ENCODE data around the gene PKP2.

The PKP2 gene

GRCh38 chr12:32785557-32785956 is 111.0 kb downstream of the PKP2 start:
- Mint-ChIP-seq H3K27ac (no peak overlapping the region), H3K4me1 (no peaks in the 10 kb centered on the region), H3K9me3 (no peaks in the 10 kb centered on the region), H3K4me3 (no peak overlapping the region), H3K27me3 (no peaks in the 10 kb centered on the region), H3K36me3 (no peaks in the 10 kb centered on the region)
- DNase-seq, result no peak
- CTCF ChIA-PET, result no interaction called here

GRCh38 chr12:32783029-32783428 is 113.5 kb downstream of the PKP2 start:
- H3K27ac Mint-ChIP-seq, result no peak overlapping the region
- peaks cover 6% of the 10 kb centered on the region for H3K27me3 Mint-ChIP-seq
- H3K36me3 Mint-ChIP-seq, result no peaks in the 10 kb centered on the region
- H3K4me1 Mint-ChIP-seq, result no peaks in the 10 kb centered on the region
- CTCF ChIA-PET, result no interaction called here
- H3K9me3 Mint-ChIP-seq, result no peaks in the 10 kb centered on the region
- no peak for DNase-seq
- no peak overlapping the region for H3K4me3 Mint-ChIP-seq

GRCh38 chr12:32780071-32780470 is 116.5 kb downstream of the PKP2 start:
- Mint-ChIP-seq H3K27me3 (peaks cover 6% of the 10 kb centered on the region), H3K9me3 (no peaks in the 10 kb centered on the region), H3K27ac (no peak overlapping the region), H3K4me1 (no peaks in the 10 kb centered on the region), H3K36me3 (no peaks in the 10 kb centered on the region), H3K4me3 (no peak overlapping the region)
- CTCF ChIA-PET, result interaction anchor here (0.6 kb wide), 1 partner anchor 1406 kb away, joined by 3 read pairs; no protein-coding TSS in a partner anchor
- DNase-seq, result no peak

- no peak for DNase-seq
- H3K9me3 Mint-ChIP-seq, result no peaks in the 10 kb centered on the region
- no peaks in the 10 kb centered on the region for H3K4me1 Mint-ChIP-seq
- CTCF ChIA-PET, result no interaction called here
- H3K27ac Mint-ChIP-seq, result no peak overlapping the region
- H3K4me3 Mint-ChIP-seq, result no peak overlapping the region
- H3K27me3 Mint-ChIP-seq, result peaks cover 6% of the 10 kb centered on the region
- H3K36me3 Mint-ChIP-seq, result no peaks in the 10 kb centered on the region
Measured at GRCh38 chr12:32777691-32778175, 118.8 kb downstream of the PKP2 start.

- CTCF ChIA-PET, result no interaction called here
- H3K4me1 Mint-ChIP-seq, result no peaks in the 10 kb centered on the region
- no peaks in the 10 kb centered on the region for H3K9me3 Mint-ChIP-seq
- H3K4me3 Mint-ChIP-seq, result no peak overlapping the region
- H3K36me3 Mint-ChIP-seq, result no peaks in the 10 kb centered on the region
- no peak overlapping the region for H3K27ac Mint-ChIP-seq
- H3K27me3 Mint-ChIP-seq, result peaks cover 6% of the 10 kb centered on the region
- no peak for DNase-seq
Measured at GRCh38 chr12:32777159-32777558, 119.4 kb downstream of the PKP2 start.

GRCh38 chr12:32776258-32776657 is 120.3 kb downstream of the PKP2 start:
- H3K4me1 Mint-ChIP-seq, result no peaks in the 10 kb centered on the region
- H3K36me3 Mint-ChIP-seq, result no peaks in the 10 kb centered on the region
- H3K27ac Mint-ChIP-seq, result no peak overlapping the region
- no peak for DNase-seq
- CTCF ChIA-PET, result no interaction called here
- peaks cover 10% of the 10 kb centered on the region for H3K27me3 Mint-ChIP-seq
- no peak overlapping the region for H3K4me3 Mint-ChIP-seq
- no peaks in the 10 kb centered on the region for H3K9me3 Mint-ChIP-seq

GRCh38 chr12:32773691-32774090 is 122.9 kb downstream of the PKP2 start:
- Mint-ChIP-seq H3K4me3 (no peak overlapping the region), H3K27me3 (peaks cover 7% of the 10 kb centered on the region), H3K36me3 (no peaks in the 10 kb centered on the region), H3K9me3 (no peaks in the 10 kb centered on the region), H3K27ac (no peak overlapping the region), H3K4me1 (no peaks in the 10 kb centered on the region)
- no peak for DNase-seq
- CTCF ChIA-PET, result no interaction called here

- Mint-ChIP-seq H3K9me3 (no peaks in the 10 kb centered on the region), H3K4me1 (no peaks in the 10 kb centered on the region), H3K4me3 (no peak overlapping the region), H3K27ac (no peak overlapping the region), H3K27me3 (peaks cover 4% of the 10 kb centered on the region), H3K36me3 (no peaks in the 10 kb centered on the region)
- no peak for DNase-seq
- CTCF ChIA-PET, result interaction anchor here (0.6 kb wide), 1 partner anchor 1144 kb away, joined by 3 read pairs; no protein-coding TSS in a partner anchor
Measured at GRCh38 chr12:32770141-32770540, 126.4 kb downstream of the PKP2 start.

- H3K27ac Mint-ChIP-seq, result no peak overlapping the region
- CTCF ChIA-PET, result no interaction called here
- no peak for DNase-seq
- no peaks in the 10 kb centered on the region for H3K36me3 Mint-ChIP-seq
- no peak overlapping the region for H3K4me3 Mint-ChIP-seq
- no peaks in the 10 kb centered on the region for H3K4me1 Mint-ChIP-seq
- H3K27me3 Mint-ChIP-seq, result peaks cover 4% of the 10 kb centered on the region
- H3K9me3 Mint-ChIP-seq, result no peaks in the 10 kb centered on the region
Measured at GRCh38 chr12:32768518-32768917, 128.1 kb downstream of the PKP2 start.

- no peak for DNase-seq
- no peak overlapping the region for H3K27ac Mint-ChIP-seq
- CTCF ChIA-PET, result no interaction called here
- H3K36me3 Mint-ChIP-seq, result no peaks in the 10 kb centered on the region
- H3K4me3 Mint-ChIP-seq, result no peak overlapping the region
- H3K9me3 Mint-ChIP-seq, result no peaks in the 10 kb centered on the region
- no peaks in the 10 kb centered on the region for H3K4me1 Mint-ChIP-seq
- H3K27me3 Mint-ChIP-seq, result no peaks in the 10 kb centered on the region
Measured at GRCh38 chr12:32765906-32766305, 130.7 kb downstream of the PKP2 start.

- H3K4me1 Mint-ChIP-seq, result peaks cover under 1% of the 10 kb centered on the region
- no peaks in the 10 kb centered on the region for H3K27me3 Mint-ChIP-seq
- H3K36me3 Mint-ChIP-seq, result no peaks in the 10 kb centered on the region
- CTCF ChIA-PET, result no interaction called here
- H3K9me3 Mint-ChIP-seq, result no peaks in the 10 kb centered on the region
- no peak for DNase-seq
- no peak overlapping the region for H3K4me3 Mint-ChIP-seq
- H3K27ac Mint-ChIP-seq, result no peak overlapping the region
Measured at GRCh38 chr12:32761716-32762115, 134.9 kb downstream of the PKP2 start.

GRCh38 chr12:32757157-32757556 is 139.4 kb downstream of the PKP2 start:
- H3K27me3 Mint-ChIP-seq, result no peaks in the 10 kb centered on the region
- H3K4me1 Mint-ChIP-seq, result peaks cover 25% of the 10 kb centered on the region
- CTCF ChIA-PET, result interaction anchor here (0.6 to 4.5 kb wide), 4 partner anchors 130 to 1264 kb away, joined by 3 to 61 read pairs (median 3); partner anchors contain the start of gene ALG10
- H3K9me3 Mint-ChIP-seq, result no peaks in the 10 kb centered on the region
- H3K27ac Mint-ChIP-seq, result no peak overlapping the region
- peaks cover 9% of the 10 kb centered on the region for H3K36me3 Mint-ChIP-seq
- DNase-seq, result no peak
- no peak overlapping the region for H3K4me3 Mint-ChIP-seq

GRCh38 chr12:32756476-32757066 is 140.0 kb downstream of the PKP2 start:
- Mint-ChIP-seq H3K27ac (peak overlapping the region; percentile 87), H3K27me3 (no peaks in the 10 kb centered on the region), H3K9me3 (no peaks in the 10 kb centered on the region), H3K4me1 (peaks cover 25% of the 10 kb centered on the region), H3K4me3 (peak overlapping the region; percentile 92), H3K36me3 (peaks cover 13% of the 10 kb centered on the region)
- CTCF ChIA-PET, result interaction anchor here (0.6 to 4.5 kb wide), 20 partner anchors 10 to 1486 kb away, joined by 3 to 61 read pairs (median 4); partner anchors contain the start of genes ALG10 and ETFBKMT
- no peak for DNase-seq

GRCh38 chr12:32755654-32756475 is 140.7 kb downstream of the PKP2 start, which contains the start of gene YARS2:
Gene YARS2 (minus strand): TSS chr12:32755897. CDS start chr12:32755874, 23 bp downstream.
- DNase-seq, result peak; percentile 92
- H3K4me3 Mint-ChIP-seq, result peak within 1 kb of the TSS; percentile 92
- peaks cover 18% of the 10 kb centered on the region for H3K36me3 Mint-ChIP-seq
- peaks cover 25% of the 10 kb centered on the region for H3K4me1 Mint-ChIP-seq
- H3K27ac Mint-ChIP-seq, result peak within 1 kb of the TSS; percentile 87
- no peaks in the 10 kb centered on the region for H3K27me3 Mint-ChIP-seq
- CTCF ChIA-PET, result interaction anchor here (0.5 to 4.5 kb wide), 40 partner anchors 11 to 1485 kb away, joined by 3 to 61 read pairs (median 4); partner anchors contain the start of genes ALG10, DENND5B, ETFBKMT and FGD4
- H3K9me3 Mint-ChIP-seq, result no peaks in the 10 kb centered on the region

Data from activated naive CD4-positive, alpha-beta T cell treated with anti-CD3 and anti-CD28 coated beads, Interleukin-2, amount 10 ng/mL, durations not matched to agents 7 days and 5 days (primary cell).